Dedifferentiated amniotic fluid mesenchymal stem cell (primary cell): ENCODE data around the gene P3H4.
A peak's percentile ranks its signal among the peaks of the same experiment; 100 is the strongest.
"Not testable (repeated sequence)": the region's sequence is repeated elsewhere in the genome, so short reads cannot be mapped to it uniquely, and the experiment has no call there.

Source experiments
- DNase-seq: peaks from one replicate; pipeline ENCODE4 v3.0.0-alpha.2; 2016; ENCODE audit errors: extremely low spot score

P3H4 gene

GRCh38 chr17:41811549-41812380 lies at the start of gene P3H4:
P3H4 (minus strand) TSS chr17:41811949; CDS start chr17:41811915, 34 bp downstream.
- DNase-seq = peak; percentile 61

- DNase-seq = no peak
These were observed 48.6 kb upstream of the P3H4 start for GRCh38 chr17:41860254-41860931.

- DNase-seq = not testable (repeated sequence)
These were observed 39.6 kb upstream of the P3H4 start for GRCh38 chr17:41851382-41851781.

GRCh38 chr17:41849251-41849990 lies 37.7 kb upstream of the P3H4 start:
- DNase-seq = no peak

GRCh38 chr17:41848788-41849187 lies 37.0 kb upstream of the P3H4 start:
- no peak for DNase-seq

GRCh38 chr17:41844971-41845370 lies 33.2 kb upstream of the P3H4 start:
- DNase-seq = no peak

- not testable (repeated sequence) for DNase-seq
These were observed 29.0 kb upstream of the P3H4 start for GRCh38 chr17:41840781-41841180.

GRCh38 chr17:41839448-41839847 lies 27.7 kb upstream of the P3H4 start:
- DNase-seq = not testable (repeated sequence)

- DNase-seq = no peak
These were observed 26.2 kb upstream of the P3H4 start, which contains the start of gene KLHL10 for GRCh38 chr17:41837761-41838538. KLHL10 (plus strand) TSS chr17:41837825; CDS start chr17:41837933, 108 bp downstream.

GRCh38 chr17:41836550-41837196 lies 24.9 kb upstream of the P3H4 start:
- DNase-seq = no peak

GRCh38 chr17:41835800-41836549 lies 24.2 kb upstream of the P3H4 start, which contains the start of gene NT5C3B:
NT5C3B (minus strand) TSS chr17:41836232; CDS start chr17:41836193, 39 bp downstream.
- DNase-seq = no peak

GRCh38 chr17:41835214-41835799 lies 23.6 kb upstream of the P3H4 start:
- no peak for DNase-seq

- not testable (repeated sequence) for DNase-seq
These were observed 18.2 kb upstream of the P3H4 start for GRCh38 chr17:41829961-41830360.

GRCh38 chr17:41825175-41825845 lies 13.6 kb upstream of the P3H4 start:
- DNase-seq = no peak

GRCh38 chr17:41824086-41824485 lies 12.3 kb upstream of the P3H4 start:
- DNase-seq = no peak

- no peak for DNase-seq
These were observed 11.8 kb upstream of the P3H4 start for GRCh38 chr17:41823580-41823979.

- DNase-seq = no peak
These were observed 11.4 kb upstream of the P3H4 start for GRCh38 chr17:41823141-41823524.

GRCh38 chr17:41822216-41823140 lies 10.7 kb upstream of the P3H4 start:
- DNase-seq = no peak
